Stimulated activated CD4-positive, alpha-beta T cell treated with anti-CD3 and anti-CD28 coated beads, Interleukin-4, amount 100 ng/mL, for 48 hours (primary cell): ENCODE results near the gene APOM.

ENCODE experiments used
- DNase-seq, 2 donors: peaks; one replicate each; pipeline ENCODE4 v3.0.0-alpha.2; 2020; ENCODE audit warnings: low read depth in 2 of 2

Gene APOM

GRCh38 chr6:31705931-31706330 lies 50.2 kb downstream of the APOM start:
- DNase-seq, result no peak

GRCh38 chr6:31706599-31706998 lies 50.9 kb downstream of the APOM start, which contains the start of gene LY6G6F:
Gene LY6G6F (plus strand): TSS chr6:31706866. CDS start chr6:31706907, 41 bp downstream.
- no peak for DNase-seq

- DNase-seq, result no peak
Observed at GRCh38 chr6:31707701-31708100, 52.0 kb downstream of the APOM start.
